ENCODE data around the gene RGL3.

GRCh38 chr19:11463391-11463790, 44.3 kb upstream of the RGL3 start:
- TF ChIP-seq ZBTB33 (IDR thresholded peaks at IDR 0.05; ENCODE audit: borderline replicate concordance, low read depth) (no peak), CTCF (IDR thresholded peaks at IDR 0.05) (no peak), NRF1 (IDR thresholded peaks at IDR 0.05; ENCODE audit: low read depth, low read length) (no peak), POLR2AphosphoS5 (IDR thresholded peaks at IDR 0.05; ENCODE audit: low read depth, low read length) (no peak), MXI1 (IDR thresholded peaks at IDR 0.05; ENCODE audit: low read depth, low read length) (no peak), USF2 (IDR thresholded peaks at IDR 0.05; ENCODE audit: borderline replicate concordance, low read depth, low read length) (no peak), REST (IDR thresholded peaks at IDR 0.05; ENCODE audit: low read depth, low read length) (no peak), CHD2 (IDR thresholded peaks at IDR 0.05; ENCODE audit: low read length, partially characterized antibody) (no peak), FOXM1 (IDR thresholded peaks at IDR 0.05; ENCODE audit: low read depth) (no peak), TEAD4 (IDR thresholded peaks at IDR 0.05; ENCODE audit: borderline replicate concordance, insufficient read depth) (no peak)
